ENCODE results near the gene UBE2B.

DNA sequence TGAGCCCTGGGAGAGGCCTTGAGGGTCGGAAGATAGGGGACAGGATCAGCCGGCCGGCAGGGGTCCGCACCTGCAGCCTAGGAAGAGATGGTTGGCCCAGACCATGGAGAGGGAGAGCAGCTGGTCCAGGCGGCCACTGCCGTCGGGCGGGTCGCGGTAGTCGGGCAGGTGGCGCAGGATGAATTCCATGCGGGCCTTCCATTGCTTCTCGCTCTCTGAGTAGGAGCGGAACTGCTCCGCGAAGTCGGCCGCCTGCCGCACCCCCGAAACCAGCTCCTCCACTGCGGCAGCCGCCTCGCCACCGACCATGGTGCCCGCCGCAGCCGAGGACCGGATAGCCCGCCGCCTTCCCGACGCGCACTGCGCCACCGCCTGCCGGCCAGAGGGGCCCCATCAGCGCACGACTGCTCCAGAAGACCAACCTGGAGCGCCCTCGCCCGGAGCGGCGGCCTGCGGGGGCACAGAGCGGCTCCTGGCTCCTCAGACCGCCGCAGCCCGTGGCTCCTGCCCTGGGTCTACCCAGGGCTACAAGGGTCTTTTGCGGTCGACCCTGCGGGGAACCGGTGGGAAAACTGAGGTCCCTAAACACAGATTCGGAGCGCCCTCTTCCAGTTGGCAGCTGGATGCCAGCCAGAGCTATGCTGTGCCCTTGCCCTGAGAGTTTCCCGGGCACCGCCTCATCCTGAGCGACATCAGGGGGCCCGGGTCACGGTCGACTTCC is 40.3 kb downstream of the UBE2B start, which contains the start of gene CDKN2AIPNL:
- TF ChIP-seq, protein P1, sequence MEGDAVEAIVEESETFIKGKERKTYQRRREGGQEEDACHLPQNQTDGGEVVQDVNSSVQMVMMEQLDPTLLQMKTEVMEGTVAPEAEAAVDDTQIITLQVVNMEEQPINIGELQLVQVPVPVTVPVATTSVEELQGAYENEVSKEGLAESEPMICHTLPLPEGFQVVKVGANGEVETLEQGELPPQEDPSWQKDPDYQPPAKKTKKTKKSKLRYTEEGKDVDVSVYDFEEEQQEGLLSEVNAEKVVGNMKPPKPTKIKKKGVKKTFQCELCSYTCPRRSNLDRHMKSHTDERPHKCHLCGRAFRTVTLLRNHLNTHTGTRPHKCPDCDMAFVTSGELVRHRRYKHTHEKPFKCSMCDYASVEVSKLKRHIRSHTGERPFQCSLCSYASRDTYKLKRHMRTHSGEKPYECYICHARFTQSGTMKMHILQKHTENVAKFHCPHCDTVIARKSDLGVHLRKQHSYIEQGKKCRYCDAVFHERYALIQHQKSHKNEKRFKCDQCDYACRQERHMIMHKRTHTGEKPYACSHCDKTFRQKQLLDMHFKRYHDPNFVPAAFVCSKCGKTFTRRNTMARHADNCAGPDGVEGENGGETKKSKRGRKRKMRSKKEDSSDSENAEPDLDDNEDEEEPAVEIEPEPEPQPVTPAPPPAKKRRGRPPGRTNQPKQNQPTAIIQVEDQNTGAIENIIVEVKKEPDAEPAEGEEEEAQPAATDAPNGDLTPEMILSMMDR (IDR thresholded peaks at IDR 0.05 in 4 of 5, conservative IDR thresholded peaks at IDR 0.05 in 1 of 5) = peak; percentile 77 to 84 (median 80)
- TF ChIP-seq POLR2A (IDR thresholded peaks at IDR 0.05) = peak; percentile 31 to 51

Data from gastrocnemius medialis (tissue), 4 donors.